Neural progenitor cell (in vitro differentiated cells): ENCODE results near the gene ZBTB25. TPM values are rescaled to one million over a fixed set of nuclear protein-coding genes. Genes with fewer than 3 reads are reported as not detected.
A peak's percentile ranks its signal among the peaks of the same experiment; 100 is the strongest.

ENCODE experiments used
- DNase-seq: peaks from one replicate; pipeline ENCODE4 v3.0.0-alpha.2; 2016; ENCODE audit warnings: low spot score
- H2AFZ ChIP-seq: fragments of 200-600 bp; sonication (generic); replicated peaks from 2 replicates; pipeline ENCODE4 v1.6.1; 2016; ENCODE audit warnings: antibody characterized with exemption
- H3F3A ChIP-seq: fragments of 200-600 bp; sonication (generic); 2 replicates; pipeline ENCODE4 v1.6.1; 2016; ENCODE audit warnings: antibody characterized with exemption, low read depth
- H3K27ac ChIP-seq: fragments of 200-600 bp; sonication (generic); 2 replicates; pipeline ENCODE4 v1.5.1; 2016; ENCODE audit warnings: mild to moderate bottlenecking
- H3K27me3 ChIP-seq: fragments of 200-600 bp; sonication (generic); 2 replicates; pipeline ENCODE4 v1.6.1; 2016; ENCODE audit warnings: mild to moderate bottlenecking, moderate library complexity
- H3K36me3 ChIP-seq: fragments of 200-600 bp; sonication (generic); 2 replicates; pipeline ENCODE4 v1.5.1; 2016
- H3K4me1 ChIP-seq: fragments of 200-600 bp; sonication (generic); 2 replicates; pipeline ENCODE4 v1.6.1; 2016; ENCODE audit warnings: mixed run types
- H3K4me2 ChIP-seq: fragments of 200-600 bp; sonication (generic); 2 replicates; pipeline ENCODE4 v1.6.1; 2016
- H3K4me3 ChIP-seq: fragments of 200-600 bp; sonication (generic); 2 replicates; pipeline ENCODE4 v1.5.1; 2016
- H3K79me2 ChIP-seq: fragments of 200-600 bp; sonication (generic); 2 replicates; pipeline ENCODE4 v1.6.1; 2016; ENCODE audit warnings: low read depth
- H3K9ac ChIP-seq: fragments of 200-600 bp; sonication (generic); 2 replicates; pipeline ENCODE4 v1.6.1; 2016
- H3K9me3 ChIP-seq: fragments of 200-600 bp; sonication (generic); 2 replicates; pipeline ENCODE4 v1.5.1; 2016; ENCODE audit warnings: low read depth
- H4K20me1 ChIP-seq: fragments of 200-600 bp; sonication (generic); 2 replicates; pipeline ENCODE4 v1.6.1; 2016; ENCODE audit warnings: low read depth
- H3K27ac Mint-ChIP-seq: 3 replicates; pipeline ENCODE4 v1.8.0; 2021; ENCODE audit warnings: mixed read lengths
- H3K27me3 Mint-ChIP-seq: 2 replicates; pipeline ENCODE4 v1.8.0; 2022; ENCODE audit warnings: low read depth, mild to moderate bottlenecking, inconsistent platforms, moderate library complexity, mixed read lengths; ENCODE audit not compliant: insufficient read depth
- H3K36me3 Mint-ChIP-seq: 3 replicates; pipeline ENCODE4 v1.8.0; 2021; ENCODE audit warnings: mixed read lengths
- H3K4me1 Mint-ChIP-seq: 3 replicates; pipeline ENCODE4 v1.8.0; 2021; ENCODE audit warnings: mixed read lengths
- H3K4me3 Mint-ChIP-seq: 3 replicates; pipeline ENCODE4 v1.8.0; 2021; ENCODE audit warnings: mild to moderate bottlenecking, moderate library complexity, mixed read lengths
- H3K9me3 Mint-ChIP-seq: 3 replicates; pipeline ENCODE4 v1.8.0; 2020; ENCODE audit warnings: mixed read lengths
- CTCF ChIP-seq: fragments of 200-600 bp; sonication (generic); IDR thresholded peaks from 2 replicates; pipeline ENCODE4 v1.5.1; 2017; ENCODE audit warnings: antibody characterized with exemption, mild to moderate bottlenecking
- EZH2 ChIP-seq: fragments of 200-600 bp; sonication (generic); IDR thresholded peaks from 2 replicates; pipeline ENCODE4 v1.6.1; 2017; ENCODE audit warnings: antibody characterized with exemption, mild to moderate bottlenecking, moderate library complexity
- EZH2phosphoT487 ChIP-seq: fragments of 200-600 bp; sonication (generic); IDR thresholded peaks from 2 replicates; pipeline ENCODE4 v1.6.1; 2017; ENCODE audit warnings: antibody characterized with exemption
- total RNA-seq: library from RNA; depleted of rRNA; stranded (reverse); fragments of >200 nt; gene quantifications from 2 replicates; pipeline ENCODE4 v1.2.3, GENCODE V29; 2015; ENCODE audit warnings: low replicate concordance

The ZBTB25 gene
- total RNA-seq, 1 donor from 2014 or later: 14.3 TPM

DNA sequence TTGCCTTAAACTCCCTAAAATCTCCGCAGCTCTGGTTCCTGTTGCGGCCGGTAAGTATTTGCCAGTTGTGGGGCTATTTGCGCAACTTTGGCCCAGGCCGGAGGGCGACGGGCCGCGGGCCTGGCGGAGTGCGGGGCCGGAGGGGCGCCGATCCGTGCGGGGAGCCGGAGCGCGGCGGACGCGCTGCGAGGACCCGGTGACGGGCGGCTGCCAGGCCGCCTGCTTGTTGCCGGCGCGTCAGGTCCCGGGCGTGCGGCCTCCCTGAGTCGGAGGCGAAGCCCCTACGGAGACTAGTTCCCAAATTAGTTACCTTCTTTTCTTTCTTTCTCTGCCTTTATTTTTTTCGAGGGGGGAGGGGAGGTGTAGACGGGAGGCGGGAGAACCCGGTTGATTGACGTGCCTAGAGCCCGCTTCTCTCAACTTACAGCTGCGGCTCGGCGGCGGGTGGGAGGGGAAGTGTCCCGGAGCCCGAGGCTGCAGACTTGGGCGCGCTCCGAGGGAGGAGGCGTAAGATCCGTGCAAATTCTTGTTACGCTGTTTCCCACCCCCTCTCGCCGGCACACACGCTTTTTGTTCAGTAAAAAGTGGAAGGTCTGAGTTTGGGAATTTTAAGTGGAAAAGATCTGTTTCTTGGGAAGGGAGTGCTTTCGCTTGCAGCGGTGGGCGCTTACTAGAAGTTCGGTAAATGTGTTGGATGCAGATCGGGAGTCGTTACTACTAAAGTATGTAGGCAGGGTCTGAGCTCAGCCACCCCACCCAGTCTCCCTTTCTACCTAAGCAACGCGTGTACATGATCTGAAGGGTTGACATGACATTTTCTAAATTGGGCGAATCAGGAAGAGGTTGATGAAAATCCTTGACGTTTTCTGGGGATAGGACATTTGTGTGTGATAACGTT is 1.5 kb upstream of the ZBTB25 start:
- Histone ChIP-seq H3K27me3 (no peaks in the 10 kb centered on the region), H3F3A (peaks cover 34% of the 10 kb centered on the region), H3K4me2 (peak overlapping the region; percentile 89), H3K27ac (peak overlapping the region; percentile 99), H3K9me3 (no peaks in the 10 kb centered on the region), H3K4me3 (peak overlapping the region; percentile 80), H3K9ac (peak overlapping the region; percentile 85), H2AFZ (peak overlapping the region; percentile 72), H4K20me1 (peaks cover 35% of the 10 kb centered on the region), H3K79me2 (peaks cover 83% of the 10 kb centered on the region), H3K4me1 (peaks cover 36% of the 10 kb centered on the region), H3K36me3 (no peaks in the 10 kb centered on the region)
- peak overlapping the region; percentile 98 for H3K27ac Mint-ChIP-seq
- H3K4me1 Mint-ChIP-seq: peaks cover 40% of the 10 kb centered on the region
- no peak for TF ChIP-seq EZH2
- TF ChIP-seq EZH2phosphoT487: no peak
- TF ChIP-seq CTCF: no peak
- H3K9me3 Mint-ChIP-seq: no peaks in the 10 kb centered on the region
- peaks cover 2% of the 10 kb centered on the region for H3K36me3 Mint-ChIP-seq
- DNase-seq: peak; percentile 94
- H3K27me3 Mint-ChIP-seq: peaks cover 2% of the 10 kb centered on the region
- peak overlapping the region; percentile 89 for H3K4me3 Mint-ChIP-seq

- Histone ChIP-seq H3F3A (peaks cover 31% of the 10 kb centered on the region), H3K27ac (peak within 1 kb of the TSS; percentile 99), H3K4me1 (peaks cover 36% of the 10 kb centered on the region), H3K9ac (peak within 1 kb of the TSS; percentile 85), H3K79me2 (peaks cover 84% of the 10 kb centered on the region), H3K4me3 (peak within 1 kb of the TSS; percentile 80), H2AFZ (peak within 1 kb of the TSS; percentile 72), H3K36me3 (no peaks in the 10 kb centered on the region), H4K20me1 (peaks cover 32% of the 10 kb centered on the region), H3K9me3 (no peaks in the 10 kb centered on the region), H3K27me3 (no peaks in the 10 kb centered on the region), H3K4me2 (peak within 1 kb of the TSS; percentile 89)
- peaks cover 2% of the 10 kb centered on the region for H3K27me3 Mint-ChIP-seq
- peak within 1 kb of the TSS; percentile 98 for H3K27ac Mint-ChIP-seq
- no peaks in the 10 kb centered on the region for H3K9me3 Mint-ChIP-seq
- peaks cover 2% of the 10 kb centered on the region for H3K36me3 Mint-ChIP-seq
- H3K4me1 Mint-ChIP-seq: peaks cover 40% of the 10 kb centered on the region
- peak; percentile 94 for DNase-seq
- H3K4me3 Mint-ChIP-seq: peak within 1 kb of the TSS; percentile 94
- TF ChIP-seq CTCF: peak; percentile 3
- TF ChIP-seq EZH2: no peak
Measured at GRCh38 chr14:64504310-64504896, 765 bp upstream of the ZBTB25 start, which contains the start of gene ZBTB1. ZBTB1 (plus strand) TSS chr14:64504770; CDS start chr14:64521505, 16,735 bp downstream.

DNA sequence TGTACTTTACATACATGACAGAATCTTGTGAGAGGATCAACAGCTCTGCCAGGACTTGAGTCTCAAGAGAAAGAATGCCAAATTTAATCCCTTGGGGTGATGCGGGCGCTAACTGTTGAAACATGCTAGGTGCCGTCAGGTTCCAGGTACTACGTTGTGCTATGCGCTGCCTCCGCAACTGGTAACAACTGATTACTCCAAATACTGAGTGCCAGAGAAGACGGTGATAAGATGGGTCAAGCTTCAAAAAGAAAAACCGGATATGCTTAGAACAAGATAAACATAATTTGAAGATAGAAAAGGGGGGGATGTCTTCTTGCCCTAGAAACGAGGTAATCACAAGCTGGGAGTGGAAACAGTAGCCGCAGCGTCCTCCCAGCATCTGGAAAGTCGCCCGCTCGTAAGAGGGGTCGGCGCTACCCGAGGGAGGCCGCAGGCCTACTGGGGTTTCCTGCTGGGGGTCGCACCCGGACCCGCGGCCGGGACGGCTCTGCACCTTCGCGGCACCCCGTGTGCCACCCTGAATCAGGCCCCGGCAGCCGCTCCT is 678 bp downstream of the ZBTB25 start:
- H3K36me3 Mint-ChIP-seq: peaks cover 5% of the 10 kb centered on the region
- no peaks in the 10 kb centered on the region for H3K36me3 ChIP-seq
- H3K27me3 Mint-ChIP-seq: peaks cover 2% of the 10 kb centered on the region
- H3K4me1 ChIP-seq: peaks cover 26% of the 10 kb centered on the region
- H3K4me3 Mint-ChIP-seq: peak overlapping the region; percentile 94
- peak overlapping the region; percentile 59 for H2AFZ ChIP-seq
- H3K79me2 ChIP-seq: peaks cover 81% of the 10 kb centered on the region
- peak overlapping the region; percentile 99 for H3K27ac ChIP-seq
- no peak for TF ChIP-seq CTCF
- no peak for TF ChIP-seq EZH2phosphoT487
- no peak for TF ChIP-seq EZH2
- peak overlapping the region; percentile 80 for H3K4me3 ChIP-seq
- H3K9me3 ChIP-seq: no peaks in the 10 kb centered on the region
- peak overlapping the region; percentile 81 for H3K27ac Mint-ChIP-seq
- H3K4me1 Mint-ChIP-seq: peaks cover 34% of the 10 kb centered on the region
- H3K4me2 ChIP-seq: peak overlapping the region; percentile 89
- H3K27me3 ChIP-seq: no peaks in the 10 kb centered on the region
- peaks cover 31% of the 10 kb centered on the region for H3F3A ChIP-seq
- no peaks in the 10 kb centered on the region for H3K9me3 Mint-ChIP-seq
- DNase-seq: peak; percentile 50
- H4K20me1 ChIP-seq: peaks cover 24% of the 10 kb centered on the region
- H3K9ac ChIP-seq: peak overlapping the region; percentile 59
